KBM-7 (cell line): ENCODE results near the gene DNAH9.
A peak's percentile ranks its signal among the peaks of the same experiment; 100 is the strongest.

Experiments used
- DNase-seq: peaks from one replicate; pipeline ENCODE4 v3.0.0-alpha.2; 2015
- in situ Hi-C: fragments of 300-500 bp; cut with MboI; formaldehyde crosslinking; loops from 2 replicates; pipeline ENCODE4 v1.14.3; 2020; ENCODE audit warnings: low sequenced_read_pairs, low pct_unique_long_range_greater_than_20kb, mixed read lengths

DNAH9 gene

DNA sequence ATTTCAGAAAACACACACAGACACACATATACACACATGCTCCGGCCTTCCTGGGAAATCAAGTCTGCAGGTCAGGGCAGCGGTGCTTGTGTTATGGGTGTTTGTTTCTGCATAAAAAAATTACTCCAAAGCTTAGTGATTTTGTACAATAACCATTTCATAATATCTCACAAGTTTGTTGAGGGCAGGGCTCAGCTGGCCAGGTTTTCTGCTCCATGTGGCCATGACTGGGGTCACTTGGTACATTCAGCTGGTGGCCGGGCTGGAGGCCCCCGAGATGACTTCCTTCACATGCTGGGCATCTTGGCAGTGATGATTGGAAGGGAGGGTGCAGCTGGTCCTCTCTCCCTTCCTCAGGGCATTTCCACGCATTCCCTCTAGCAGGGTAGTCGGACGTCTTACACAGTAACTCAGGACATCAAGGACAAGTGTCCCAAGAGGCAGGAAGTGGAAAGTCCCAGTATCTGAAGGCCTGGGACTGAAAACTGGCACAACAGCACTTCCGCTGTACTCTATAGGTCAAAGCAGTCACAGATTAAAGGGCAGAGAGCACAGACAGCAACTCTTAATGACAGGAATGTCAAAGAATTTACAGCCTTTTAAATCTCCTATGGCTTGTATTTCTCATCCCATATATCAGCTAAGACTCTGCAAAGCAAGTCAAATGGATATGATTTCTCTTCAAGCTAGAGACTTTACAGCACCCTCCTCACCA lies 271.6 kb downstream of the DNAH9 start:
- no peak for DNase-seq
- in situ Hi-C loops, result no loop called here

DNA sequence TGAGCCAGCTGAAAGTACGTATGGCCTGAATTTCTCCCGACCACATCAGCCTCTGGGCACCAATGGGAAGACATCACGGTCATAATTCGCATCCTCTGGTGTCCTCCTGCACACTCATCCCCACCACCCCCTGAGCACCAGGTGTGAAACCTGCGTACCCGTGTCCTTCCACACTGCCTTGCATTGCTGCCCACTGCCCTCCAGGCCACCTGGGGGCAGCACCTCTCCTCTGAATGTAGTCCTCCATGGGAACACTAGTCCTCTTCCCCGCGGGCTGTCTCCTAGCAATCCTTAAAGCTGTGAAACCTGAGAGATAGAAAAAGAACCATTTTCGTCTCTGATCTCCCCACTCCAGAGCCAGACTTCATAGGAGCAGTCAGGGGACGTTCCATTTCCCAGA lies 273.5 kb downstream of the DNAH9 start:
- no peak for DNase-seq
- in situ Hi-C loops, result no loop called here

DNA sequence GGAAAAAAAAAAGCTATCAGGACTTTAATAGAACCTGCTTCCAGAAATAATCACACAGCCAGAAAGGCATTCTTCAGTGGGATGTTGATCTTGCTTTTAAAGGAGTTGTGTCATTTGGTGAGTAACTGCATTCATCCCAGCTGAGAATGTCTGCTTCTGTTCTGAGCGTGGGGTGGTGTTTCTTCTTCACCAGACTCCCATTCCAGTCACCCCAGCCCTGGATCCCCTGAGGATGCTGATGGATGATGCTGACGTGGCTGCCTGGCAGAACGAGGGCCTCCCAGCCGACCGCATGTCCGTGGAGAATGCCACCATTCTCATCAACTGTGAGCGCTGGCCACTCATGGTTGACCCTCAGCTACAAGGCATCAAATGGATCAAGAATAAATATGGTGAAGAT lies 276.5 kb downstream of the DNAH9 start:
- DNase-seq, result no peak
- in situ Hi-C loops, result no loop called here

DNA sequence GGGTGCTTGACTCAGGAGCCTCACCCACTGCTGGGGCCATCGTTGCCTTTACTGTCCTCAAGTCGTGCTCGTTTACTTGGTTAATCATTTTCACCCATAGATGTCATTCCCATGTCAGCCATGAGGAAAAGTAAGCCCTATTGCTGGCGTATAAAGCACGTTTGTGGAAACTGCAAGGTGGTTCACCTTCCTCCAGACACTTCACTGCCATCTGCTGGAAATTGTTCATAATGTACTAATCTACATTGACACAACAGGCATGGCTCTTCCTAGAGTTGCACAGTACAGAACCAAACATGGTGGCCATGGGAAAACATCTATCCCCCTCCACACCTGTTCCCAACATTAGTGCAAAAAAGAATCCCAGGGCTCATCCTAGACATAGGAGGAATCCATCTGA lies 282.4 kb downstream of the DNAH9 start:
- DNase-seq, result peak; percentile 23
- in situ Hi-C loops, result no loop called here

DNA sequence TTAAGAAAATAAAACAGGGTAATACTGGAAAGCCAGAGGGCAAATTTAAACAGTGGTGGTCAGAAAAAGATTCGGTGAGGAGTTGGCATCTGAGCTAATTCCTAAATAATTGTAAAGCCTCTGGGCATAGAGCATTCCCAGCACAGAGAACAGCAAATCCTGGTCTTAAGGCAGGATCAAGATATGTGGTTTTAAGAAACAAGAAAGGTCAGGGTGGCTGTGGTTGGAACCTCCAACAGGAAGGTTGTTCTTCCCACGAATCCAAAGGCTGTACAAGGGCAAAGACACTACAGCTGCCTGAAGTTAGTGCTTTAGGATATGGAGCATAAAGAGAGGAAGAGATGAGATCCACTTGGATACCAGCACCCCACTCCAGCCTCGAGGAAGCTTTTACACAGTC lies 284.4 kb downstream of the DNAH9 start:
- in situ Hi-C loops, result no loop called here

DNA sequence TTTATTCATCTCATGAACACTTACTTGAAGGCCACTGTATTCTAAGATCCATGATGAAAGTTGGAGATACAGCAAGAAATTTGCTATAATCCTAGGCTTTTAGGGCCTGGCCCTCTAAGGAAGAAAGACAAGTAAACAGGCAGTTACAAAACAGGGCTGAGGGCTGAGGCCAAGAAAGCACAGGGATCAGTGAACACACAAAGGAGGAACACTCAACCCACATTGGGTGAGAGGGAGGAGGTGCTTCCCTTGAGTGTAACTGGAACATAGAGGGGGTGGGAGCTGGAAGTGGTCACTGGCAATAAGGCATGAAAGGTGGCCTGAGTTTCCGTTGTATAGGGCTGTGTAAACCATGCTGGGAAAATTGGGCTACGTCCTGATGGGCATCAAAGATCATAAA lies 286.8 kb downstream of the DNAH9 start:
- in situ Hi-C loops, result no loop called here
- DNase-seq, result no peak

More for the DNA sequence above, 284.4 kb downstream of the DNAH9 start:
- no peak for DNase-seq

DNA sequence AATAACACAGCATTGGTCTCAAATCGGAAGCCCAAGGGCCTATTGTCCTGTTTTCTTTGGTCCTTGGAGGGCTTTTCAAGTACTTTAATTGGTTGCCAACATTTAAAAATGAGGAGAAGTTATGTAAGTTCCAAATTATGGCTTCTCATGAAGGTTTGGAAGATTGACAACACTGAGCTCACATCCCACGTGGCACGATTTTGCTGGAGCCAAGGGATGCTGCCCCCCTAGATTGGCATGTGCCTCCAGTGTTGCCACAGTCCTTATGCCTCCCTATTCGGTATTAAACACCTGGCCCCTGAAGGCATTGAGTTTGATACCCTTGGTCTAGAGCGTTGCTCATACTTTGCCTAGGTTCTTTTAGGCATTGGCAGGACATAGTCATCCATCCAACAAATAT lies 291.0 kb downstream of the DNAH9 start:
- DNase-seq, result no peak
- in situ Hi-C loops, result no loop called here

DNA sequence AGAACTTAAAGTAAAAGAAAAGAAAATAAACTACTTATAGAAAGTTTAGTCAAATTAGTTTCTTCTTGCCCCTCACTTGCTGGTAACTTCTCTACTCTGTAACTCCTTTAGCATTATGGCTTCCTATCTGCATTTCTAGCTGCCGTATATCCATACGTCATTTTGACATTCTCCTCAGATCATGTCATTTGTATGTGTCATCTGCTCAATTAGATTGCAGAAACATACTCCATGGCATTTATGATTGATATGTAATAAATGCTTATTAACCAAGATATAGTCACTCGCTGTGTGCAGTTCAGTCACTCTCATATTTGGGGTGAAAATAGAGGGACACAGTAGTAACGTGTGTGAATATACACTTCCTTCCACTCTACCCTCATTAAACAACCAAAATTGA lies 295.6 kb downstream of the DNAH9 start:
- DNase-seq, result no peak
- in situ Hi-C loops, result no loop called here

DNA sequence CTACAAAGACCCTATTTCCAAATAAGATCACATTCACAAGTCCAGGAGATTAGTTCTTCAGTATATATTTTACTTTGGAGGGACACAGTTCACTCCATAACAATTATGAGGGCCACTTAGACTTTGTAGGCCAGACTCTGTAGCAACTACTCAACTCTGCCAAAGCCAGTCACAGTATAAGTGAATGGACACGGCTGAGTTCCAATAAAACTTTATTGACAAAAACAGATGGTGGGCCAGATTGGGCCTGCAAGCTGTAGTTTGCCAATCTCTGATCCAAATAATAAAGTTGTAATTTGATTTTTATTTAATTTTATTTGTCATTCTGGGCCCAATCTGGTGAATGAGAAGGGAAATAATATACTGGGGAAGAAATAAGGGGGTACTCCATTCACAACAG lies 297.9 kb downstream of the DNAH9 start:
- in situ Hi-C loops, result no loop called here
- no peak for DNase-seq

DNA sequence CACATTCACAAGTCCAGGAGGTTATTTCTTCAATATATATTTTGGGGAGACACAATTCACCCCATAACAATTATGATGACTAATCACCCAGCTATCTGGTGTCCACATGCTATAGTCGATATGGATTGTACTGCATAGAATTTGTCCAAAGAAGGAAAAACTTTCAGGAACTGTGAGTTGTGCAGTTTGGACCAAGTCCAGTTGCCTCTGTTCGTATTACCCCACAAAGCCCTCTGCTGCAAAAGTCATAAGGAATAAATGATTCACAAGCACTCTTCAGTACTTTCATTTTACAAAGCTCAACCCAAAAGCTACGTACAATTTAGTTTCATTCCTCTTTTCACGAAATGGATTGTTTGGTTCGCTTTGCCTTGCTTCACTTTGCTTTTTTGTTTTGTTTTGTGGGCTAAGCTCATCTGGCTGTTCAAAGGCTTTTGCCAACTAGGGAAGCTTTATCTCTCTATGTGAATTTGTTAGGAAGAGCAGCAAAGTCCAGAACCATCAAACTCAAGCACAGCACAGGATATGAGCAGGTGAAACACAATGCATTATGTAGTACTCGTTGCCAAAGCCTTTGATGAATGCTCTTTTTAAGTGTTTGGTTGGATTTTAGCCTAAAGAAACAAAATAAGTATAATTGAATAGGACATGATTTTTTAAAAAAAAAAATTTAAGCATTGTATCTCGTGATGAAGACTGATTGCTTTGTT lies 300.4 kb downstream of the DNAH9 start:
- in situ Hi-C loops, result no loop called here
- DNase-seq, result no peak

DNA sequence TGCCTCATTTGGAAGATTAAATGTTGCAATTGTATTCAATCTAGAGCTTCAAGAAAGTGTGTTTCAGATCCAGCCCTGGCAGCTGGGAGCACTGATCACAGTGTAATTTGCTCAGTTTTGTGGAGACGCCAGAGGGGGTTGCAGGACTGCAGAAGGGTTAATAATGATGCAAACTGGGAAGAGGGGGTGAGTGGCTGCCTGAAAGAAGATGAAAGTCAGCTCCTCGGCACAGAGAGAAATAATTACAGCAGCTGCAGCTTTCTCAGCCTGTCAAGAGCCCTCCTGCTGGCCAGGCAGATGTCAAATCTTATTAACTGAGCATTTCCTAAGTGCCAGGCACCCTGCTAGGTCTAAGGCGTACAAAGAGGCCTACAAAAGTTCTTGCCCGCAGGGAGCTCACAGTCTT lies 301.3 kb downstream of the DNAH9 start:
- DNase-seq, result no peak
- in situ Hi-C loops, result no loop called here

DNA sequence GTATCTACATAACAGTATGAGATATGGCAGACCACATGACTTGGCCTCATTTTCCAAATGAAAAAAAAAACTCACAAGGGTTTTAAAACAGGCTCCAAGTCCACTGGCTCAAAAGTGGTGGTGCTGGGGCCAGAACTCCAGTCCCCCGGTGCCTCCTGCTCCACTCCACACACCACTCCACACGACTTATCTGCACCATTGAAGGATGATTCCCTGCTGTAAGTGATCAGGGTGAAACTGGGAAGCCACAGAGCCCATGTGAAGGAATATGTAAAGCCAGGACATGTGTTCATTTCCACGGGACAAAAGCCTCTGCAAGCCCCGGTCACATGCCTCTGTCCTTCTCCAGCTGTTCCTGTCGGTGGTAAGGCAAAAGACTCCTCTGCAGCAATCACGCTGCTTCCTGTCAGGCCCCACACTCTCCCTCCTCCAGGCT lies 301.8 kb downstream of the DNAH9 start:
- in situ Hi-C loops, result no loop called here
- no peak for DNase-seq

DNA sequence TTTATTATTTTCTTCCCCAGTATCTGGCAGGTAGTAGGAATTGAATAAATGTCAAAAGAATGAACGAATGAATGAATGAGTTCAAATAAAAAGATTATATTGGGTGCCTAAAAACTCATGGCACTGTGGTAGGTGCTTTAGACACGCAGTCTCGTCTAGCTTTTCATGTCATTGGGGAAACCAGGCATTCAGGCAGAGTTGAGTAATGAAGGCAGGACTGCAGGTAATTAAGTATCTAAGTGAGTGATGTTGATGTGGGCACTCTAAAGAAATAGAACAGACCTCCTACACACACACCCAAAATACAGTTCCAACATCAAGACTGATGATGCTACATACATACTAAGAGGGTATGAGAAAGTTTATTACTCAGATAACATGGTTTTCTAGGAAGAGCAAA lies 302.4 kb downstream of the DNAH9 start:
- DNase-seq, result no peak
- in situ Hi-C loops, result no loop called here

DNA sequence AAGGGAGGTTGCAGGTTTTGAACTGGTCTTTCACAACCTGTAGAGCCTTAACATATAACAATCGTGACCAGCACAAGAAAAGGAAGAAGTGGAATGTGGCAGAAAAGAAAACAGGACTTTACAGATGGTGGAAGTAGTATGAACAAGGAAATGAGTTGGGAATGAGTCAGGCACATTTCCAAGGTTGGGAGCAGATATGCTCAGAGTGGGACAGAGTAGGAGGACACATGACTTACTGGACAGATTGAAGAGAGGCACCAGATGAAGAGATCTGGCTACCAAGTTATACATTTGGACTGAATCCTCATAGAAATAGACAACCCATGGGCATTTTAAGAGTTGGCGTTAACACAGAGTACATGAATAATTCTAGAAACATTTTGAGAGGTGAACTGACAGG lies 303.7 kb downstream of the DNAH9 start:
- in situ Hi-C loops, result no loop called here
- DNase-seq, result no peak

DNA sequence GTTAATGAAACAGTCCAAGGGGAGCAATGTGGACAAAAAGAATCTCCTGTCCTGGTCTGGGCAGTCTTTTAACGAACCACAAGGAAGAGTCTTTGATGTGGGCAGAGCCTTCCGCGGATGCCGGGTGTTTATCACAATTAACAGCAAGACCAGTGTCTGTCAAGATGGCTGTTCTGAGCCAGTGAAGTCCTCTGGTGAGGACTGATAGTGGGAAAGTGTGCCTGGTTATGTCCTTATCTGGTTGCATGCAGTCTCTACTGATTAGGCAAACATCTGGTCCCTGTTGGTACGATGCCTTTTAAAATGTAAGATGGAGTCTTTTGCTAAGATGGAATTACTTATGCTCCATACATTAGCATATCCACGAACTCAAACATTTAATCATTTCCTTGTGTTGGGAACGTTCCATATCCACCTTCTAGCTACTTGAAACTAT lies 310.5 kb downstream of the DNAH9 start:
- DNase-seq, result no peak
- in situ Hi-C loops, result no loop called here

DNA sequence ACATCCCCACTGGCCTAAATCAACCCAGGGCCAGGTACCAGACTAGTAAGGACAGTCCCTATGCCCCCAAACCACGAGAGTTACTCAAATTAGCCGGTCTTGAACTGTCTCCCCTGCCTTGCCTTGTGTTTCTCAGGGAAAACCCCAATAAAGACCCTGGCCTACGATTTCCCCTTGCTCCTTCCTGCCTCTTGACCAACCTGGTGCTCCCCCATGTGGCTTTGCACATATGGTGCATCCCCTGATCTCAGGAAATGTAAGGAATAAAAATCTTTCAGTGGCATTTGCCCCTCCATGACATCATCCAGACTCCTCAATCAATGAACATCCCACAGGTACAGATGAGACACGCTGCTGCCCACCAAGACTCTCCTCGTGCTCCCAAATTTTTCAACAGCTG lies 311.1 kb downstream of the DNAH9 start:
- in situ Hi-C loops, result no loop called here
- DNase-seq, result no peak

DNA sequence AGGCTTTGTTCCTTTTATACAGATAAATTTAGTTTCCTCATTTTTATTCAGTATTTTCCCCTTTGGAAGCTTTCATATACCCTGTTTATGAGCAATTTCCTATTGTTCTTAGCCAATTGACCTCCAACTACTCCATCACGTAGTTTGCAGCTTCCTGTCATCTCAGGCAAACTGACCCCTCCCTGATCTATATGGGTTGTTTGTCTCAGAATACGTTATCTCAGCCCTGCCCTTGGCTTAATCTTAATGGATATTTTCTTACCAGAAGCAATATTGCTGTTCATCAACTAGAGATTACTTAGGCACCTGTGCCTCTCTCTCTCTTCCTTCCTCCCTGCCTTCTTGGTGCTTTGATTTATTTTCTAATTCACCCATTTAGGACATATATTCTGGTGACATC lies 317.8 kb downstream of the DNAH9 start:
- in situ Hi-C loops, result no loop called here
- no peak for DNase-seq

DNA sequence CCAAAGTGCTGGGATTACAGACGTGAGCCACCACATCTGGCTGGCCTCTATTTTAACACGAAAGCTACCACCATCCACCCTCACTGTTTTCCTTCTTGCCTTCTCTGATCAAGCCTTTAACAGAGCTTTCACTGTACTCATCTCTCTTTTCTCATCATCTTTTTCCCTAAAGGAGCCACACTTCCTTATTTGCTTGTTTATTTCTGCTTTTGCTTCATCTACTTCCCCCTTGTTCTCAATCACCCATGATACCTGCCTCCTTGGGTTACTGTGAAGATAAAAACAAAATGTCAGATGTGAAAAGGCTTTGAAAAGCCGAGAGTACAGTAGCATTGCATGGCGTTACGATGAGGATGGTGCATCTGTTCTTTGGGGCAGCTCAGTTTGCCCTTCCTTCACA lies 319.1 kb downstream of the DNAH9 start:
- in situ Hi-C loops, result no loop called here
- DNase-seq, result no peak

DNA sequence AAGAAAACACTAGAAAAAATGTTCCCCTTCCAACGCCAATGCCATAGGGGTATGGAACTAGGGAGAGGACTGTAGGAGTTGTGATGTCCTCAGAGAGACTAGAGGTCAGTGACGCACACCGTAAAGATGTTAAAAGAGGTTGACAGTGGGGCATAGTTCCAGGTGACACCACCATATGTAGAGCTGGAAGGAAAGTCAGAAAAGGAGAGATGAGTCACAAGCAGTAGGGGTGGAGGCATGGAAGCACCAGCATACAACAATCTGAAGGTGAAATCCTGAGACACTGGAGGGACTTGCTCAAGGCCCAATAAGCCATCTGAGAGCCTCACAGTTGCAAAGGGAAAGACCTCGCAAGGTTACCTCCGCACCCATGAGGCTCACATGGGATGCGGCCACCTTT lies 323.0 kb downstream of the DNAH9 start:
- no peak for DNase-seq
- in situ Hi-C loops, result no loop called here

DNA sequence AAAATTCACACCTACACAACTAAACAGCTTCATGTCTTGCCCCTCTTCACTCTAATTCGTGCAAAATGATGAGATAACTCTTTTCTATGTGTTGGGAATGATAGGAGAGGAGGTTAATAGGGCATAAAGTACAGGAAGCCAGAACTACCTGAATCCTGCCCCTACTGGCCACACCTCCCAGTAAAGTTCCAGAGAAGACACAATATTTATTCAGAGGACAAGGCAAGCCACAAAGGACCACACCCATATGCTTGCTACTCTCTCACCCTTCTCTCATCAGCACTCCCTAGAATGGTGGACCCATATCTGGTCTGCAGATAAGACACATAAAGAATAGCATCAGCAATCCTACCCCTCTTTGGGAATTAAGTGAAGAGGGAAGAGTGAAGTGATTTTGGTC lies 324.4 kb downstream of the DNAH9 start:
- no peak for DNase-seq
- in situ Hi-C loops, result no loop called here

DNA sequence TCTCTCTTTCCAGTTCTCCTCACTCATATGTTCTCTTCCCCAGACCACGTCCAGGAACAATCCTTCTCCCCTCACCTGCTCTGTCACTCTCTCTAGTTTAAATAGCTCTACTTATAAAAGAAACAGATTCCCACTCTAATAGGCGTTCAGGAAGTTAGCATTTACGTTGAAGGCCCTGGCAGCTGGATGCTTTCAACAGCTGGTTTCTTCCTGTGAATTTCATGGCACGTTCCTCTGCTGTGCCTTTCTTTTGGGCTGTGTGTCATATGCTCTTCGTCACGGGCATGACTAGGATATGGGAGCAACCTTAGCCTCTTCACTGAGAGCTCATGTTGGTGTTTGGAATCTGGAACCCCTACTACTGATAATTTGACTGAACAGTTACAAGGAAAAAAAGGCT lies 325.8 kb downstream of the DNAH9 start:
- no peak for DNase-seq
- in situ Hi-C loops, result no loop called here
